ENCODE measurements around the gene RAMP3. TPM values are rescaled to one million over a fixed set of nuclear protein-coding genes. Genes with fewer than 3 reads are reported as not detected.

RAMP3 gene
- total RNA-seq, 1 experiment from 2014 or later = 0.13 TPM

DNA sequence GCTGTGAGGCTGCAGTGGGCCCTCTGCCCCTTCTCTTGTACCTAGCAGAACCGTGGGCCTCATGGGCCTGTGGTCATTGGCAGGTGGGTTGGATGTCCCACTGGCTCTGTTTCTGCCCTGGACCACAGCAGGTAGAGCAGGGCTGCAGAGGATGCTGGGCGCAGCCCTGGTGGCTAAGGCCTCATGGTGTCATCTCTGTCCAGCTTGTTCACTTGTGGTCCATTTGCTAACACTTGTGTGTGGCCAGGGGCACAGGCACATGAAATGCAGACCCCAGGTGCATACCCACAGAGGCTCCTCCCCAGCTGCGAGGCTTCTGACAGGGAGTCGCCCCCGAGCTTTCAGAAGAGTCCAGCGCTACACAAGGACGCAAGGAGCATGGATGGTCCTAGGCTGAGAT is 23.7 kb upstream of the RAMP3 start:
- H3K4me3 ChIP-seq (ENCODE audit: low read depth in 2 of 2, low read length in 2 of 2) = no peak overlapping the region
- DNase-seq (ENCODE audit: low read depth, low spot score) (no peak), ATAC-seq (no peak)
- H3K27me3 ChIP-seq (ENCODE audit: control insufficient read depth, insufficient read depth, low read length) = 0 out of 2 replicates have a peak, but pooled peaks cover 2% of the 10 kb centered on the region
- in situ Hi-C loops (cut with HindIII; ENCODE audit: low pct_unique_long_range_greater_than_20kb, low sequenced_read_pairs) (no loop called here), intact Hi-C loops (cut with micrococcal nuclease; ENCODE audit: unreplicated experiment) (loop anchor here (10.0 kb wide), 1 partner anchor 549 kb away; the partner anchor contains the start of gene TMED4)
- H3K27ac ChIP-seq (ENCODE audit: low read length) = no peak overlapping the region
- POLR2A ChIA-PET = interaction anchor here (0.5 kb wide), 1 partner anchor 140 kb away, joined by 5 read pairs; no protein-coding TSS in a partner anchor
- no peaks in the 10 kb centered on the region for H3K4me1 ChIP-seq (ENCODE audit: control insufficient read depth, insufficient read depth, low read length)
- no TSS peak for BruUV-seq (replicated peaks)
- no peak for TF ChIP-seq POLR2AphosphoS5 (IDR thresholded peaks at IDR 0.05; ENCODE audit: low read depth, low read length)
- TF ChIP-seq, protein P1, sequence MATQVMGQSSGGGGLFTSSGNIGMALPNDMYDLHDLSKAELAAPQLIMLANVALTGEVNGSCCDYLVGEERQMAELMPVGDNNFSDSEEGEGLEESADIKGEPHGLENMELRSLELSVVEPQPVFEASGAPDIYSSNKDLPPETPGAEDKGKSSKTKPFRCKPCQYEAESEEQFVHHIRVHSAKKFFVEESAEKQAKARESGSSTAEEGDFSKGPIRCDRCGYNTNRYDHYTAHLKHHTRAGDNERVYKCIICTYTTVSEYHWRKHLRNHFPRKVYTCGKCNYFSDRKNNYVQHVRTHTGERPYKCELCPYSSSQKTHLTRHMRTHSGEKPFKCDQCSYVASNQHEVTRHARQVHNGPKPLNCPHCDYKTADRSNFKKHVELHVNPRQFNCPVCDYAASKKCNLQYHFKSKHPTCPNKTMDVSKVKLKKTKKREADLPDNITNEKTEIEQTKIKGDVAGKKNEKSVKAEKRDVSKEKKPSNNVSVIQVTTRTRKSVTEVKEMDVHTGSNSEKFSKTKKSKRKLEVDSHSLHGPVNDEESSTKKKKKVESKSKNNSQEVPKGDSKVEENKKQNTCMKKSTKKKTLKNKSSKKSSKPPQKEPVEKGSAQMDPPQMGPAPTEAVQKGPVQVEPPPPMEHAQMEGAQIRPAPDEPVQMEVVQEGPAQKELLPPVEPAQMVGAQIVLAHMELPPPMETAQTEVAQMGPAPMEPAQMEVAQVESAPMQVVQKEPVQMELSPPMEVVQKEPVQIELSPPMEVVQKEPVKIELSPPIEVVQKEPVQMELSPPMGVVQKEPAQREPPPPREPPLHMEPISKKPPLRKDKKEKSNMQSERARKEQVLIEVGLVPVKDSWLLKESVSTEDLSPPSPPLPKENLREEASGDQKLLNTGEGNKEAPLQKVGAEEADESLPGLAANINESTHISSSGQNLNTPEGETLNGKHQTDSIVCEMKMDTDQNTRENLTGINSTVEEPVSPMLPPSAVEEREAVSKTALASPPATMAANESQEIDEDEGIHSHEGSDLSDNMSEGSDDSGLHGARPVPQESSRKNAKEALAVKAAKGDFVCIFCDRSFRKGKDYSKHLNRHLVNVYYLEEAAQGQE (IDR thresholded peaks at IDR 0.05; ENCODE audit: insufficient read depth in 1 of 2, low read depth in 2 of 2, low read length in 1 of 2) = no peak
- TF ChIP-seq, protein P2, sequence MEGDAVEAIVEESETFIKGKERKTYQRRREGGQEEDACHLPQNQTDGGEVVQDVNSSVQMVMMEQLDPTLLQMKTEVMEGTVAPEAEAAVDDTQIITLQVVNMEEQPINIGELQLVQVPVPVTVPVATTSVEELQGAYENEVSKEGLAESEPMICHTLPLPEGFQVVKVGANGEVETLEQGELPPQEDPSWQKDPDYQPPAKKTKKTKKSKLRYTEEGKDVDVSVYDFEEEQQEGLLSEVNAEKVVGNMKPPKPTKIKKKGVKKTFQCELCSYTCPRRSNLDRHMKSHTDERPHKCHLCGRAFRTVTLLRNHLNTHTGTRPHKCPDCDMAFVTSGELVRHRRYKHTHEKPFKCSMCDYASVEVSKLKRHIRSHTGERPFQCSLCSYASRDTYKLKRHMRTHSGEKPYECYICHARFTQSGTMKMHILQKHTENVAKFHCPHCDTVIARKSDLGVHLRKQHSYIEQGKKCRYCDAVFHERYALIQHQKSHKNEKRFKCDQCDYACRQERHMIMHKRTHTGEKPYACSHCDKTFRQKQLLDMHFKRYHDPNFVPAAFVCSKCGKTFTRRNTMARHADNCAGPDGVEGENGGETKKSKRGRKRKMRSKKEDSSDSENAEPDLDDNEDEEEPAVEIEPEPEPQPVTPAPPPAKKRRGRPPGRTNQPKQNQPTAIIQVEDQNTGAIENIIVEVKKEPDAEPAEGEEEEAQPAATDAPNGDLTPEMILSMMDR (IDR thresholded peaks at IDR 0.05) = no peak
- no peak for TF ChIP-seq SIN3A (IDR thresholded peaks at IDR 0.05; ENCODE audit: borderline replicate concordance, insufficient read depth, low read depth, low read length)
- no peaks in the 10 kb centered on the region for H3K36me3 ChIP-seq (ENCODE audit: control insufficient read depth, insufficient read depth, low read length)
- H3K9me3 ChIP-seq (ENCODE audit: control insufficient read depth, insufficient read depth, low read depth, low read length) = no peaks in the 10 kb centered on the region
- CTCF ChIA-PET = interaction anchor here (0.6 kb wide), 1 partner anchor 172 kb away, joined by 5 read pairs; no protein-coding TSS in a partner anchor

DNA sequence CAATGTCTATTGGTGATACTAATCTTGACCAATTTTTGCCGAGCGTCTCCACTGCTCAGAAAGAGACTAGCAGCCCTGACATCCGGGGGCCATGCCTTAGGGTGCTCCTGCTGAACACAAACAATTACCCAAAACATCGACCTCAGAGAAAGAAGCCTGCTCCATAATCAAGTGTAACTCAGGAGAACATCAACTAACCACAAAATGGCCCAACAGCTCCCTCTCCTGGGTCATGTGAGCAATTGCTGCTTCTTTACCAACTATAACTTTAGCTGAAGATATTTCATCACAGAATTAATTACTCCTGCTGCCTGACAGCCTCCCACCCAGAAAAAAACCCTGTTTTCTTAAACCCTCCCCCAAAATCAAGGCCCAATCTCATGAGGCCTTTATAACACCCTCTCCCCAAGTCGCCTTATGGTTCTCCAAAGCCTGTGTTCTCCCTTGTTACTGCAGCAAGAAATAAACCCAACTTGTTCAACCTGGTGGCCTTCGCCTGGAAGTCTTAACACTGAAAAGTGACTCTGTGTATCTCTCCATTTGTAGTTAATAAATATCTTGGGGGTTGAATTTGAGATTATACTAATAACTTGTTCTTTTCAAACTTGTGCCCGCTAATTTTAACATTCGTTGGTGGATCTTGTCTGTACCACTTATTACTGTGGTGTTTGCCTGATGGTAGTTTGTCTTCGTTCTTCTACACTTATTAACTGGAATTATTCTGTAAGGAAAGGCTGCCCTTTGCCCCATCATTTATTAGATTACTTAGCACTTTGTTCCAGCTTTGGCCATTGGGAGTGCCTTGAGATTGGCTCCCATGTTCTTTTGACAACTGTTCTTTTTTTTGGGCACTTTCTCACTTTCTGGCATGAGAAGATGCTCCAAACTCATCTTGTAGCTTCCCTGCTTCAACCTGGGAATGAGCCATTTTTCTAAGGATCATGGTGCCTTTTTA is 21.2 kb upstream of the RAMP3 start:
- Histone ChIP-seq H3K36me3 (ENCODE audit: control insufficient read depth, insufficient read depth, low read length) (no peaks in the 10 kb centered on the region), H3K27ac (ENCODE audit: low read length) (no peak overlapping the region), H3K9me3 (ENCODE audit: control insufficient read depth, insufficient read depth, low read depth, low read length) (no peaks in the 10 kb centered on the region), H3K4me1 (ENCODE audit: control insufficient read depth, insufficient read depth, low read length) (no peaks in the 10 kb centered on the region), H3K4me3 (ENCODE audit: low read depth in 2 of 2, low read length in 2 of 2) (no peak overlapping the region), H3K27me3 (ENCODE audit: control insufficient read depth, insufficient read depth, low read length) (0 out of 2 replicates have a peak, but pooled peaks cover 2% of the 10 kb centered on the region)
- ATAC-seq (peak; percentile 87), DNase-seq (ENCODE audit: low read depth, low spot score) (peak; percentile 71)
- BruUV-seq (replicated peaks) = no TSS peak
- in situ Hi-C loops (cut with HindIII; ENCODE audit: low pct_unique_long_range_greater_than_20kb, low sequenced_read_pairs) = no loop called here
- ChIA-PET CTCF (interaction anchor here (0.6 to 3.6 kb wide), 9 partner anchors 10 to 331 kb away, joined by 3 to 35 read pairs (median 5); no protein-coding TSS in a partner anchor), POLR2A (no interaction called here)
- intact Hi-C loops (cut with micrococcal nuclease; ENCODE audit: unreplicated experiment) = loop anchor here (1.0 to 10.0 kb wide), 4 partner anchors 56 to 552 kb away; partner anchors contain the start of gene TMED4
- TF ChIP-seq POLR2AphosphoS5 (IDR thresholded peaks at IDR 0.05; ENCODE audit: low read depth, low read length) = no peak
- TF ChIP-seq, protein P1 (IDR thresholded peaks at IDR 0.05; ENCODE audit: insufficient read depth in 1 of 2, low read depth in 2 of 2, low read length in 1 of 2) = no peak
- TF ChIP-seq, protein P2 (IDR thresholded peaks at IDR 0.05) = peak; percentile 93

Measured in Panc1 (cell line).